Prostate gland (tissue), 2 donors: ENCODE data around the gene TMEM184C.

Experiments
- POLR2A ChIP-seq: fragments of 450-650 bp; IDR thresholded peaks from one replicate; pipeline ENCODE4 v1.6.1; 2016; ENCODE audit warnings: antibody characterized with exemption, mild to moderate bottlenecking
- POLR2AphosphoS5 ChIP-seq: sonication (generic); formaldehyde crosslinking; IDR thresholded peaks from one replicate; pipeline ENCODE4 v1.6.1; 2017; ENCODE audit warnings: antibody characterized with exemption
- TF ChIP-seq, protein P1 (sequence below), 4 experiments: fragments of 200-600 bp in 2 of 4; fragments of 450-650 bp in 2 of 4; sonication (generic) in 2 of 4; IDR thresholded peaks; 1 replicate in 3 of 4; 2 replicates in 1 of 4; pipeline ENCODE4 v1.5.1; 2016 to 2019; ENCODE audit warnings: antibody characterized with exemption in 4 of 4, mild to moderate bottlenecking in 2 of 4, moderate library complexity in 2 of 4

- TF ChIP-seq POLR2A: no peak
- TF ChIP-seq, protein P1, sequence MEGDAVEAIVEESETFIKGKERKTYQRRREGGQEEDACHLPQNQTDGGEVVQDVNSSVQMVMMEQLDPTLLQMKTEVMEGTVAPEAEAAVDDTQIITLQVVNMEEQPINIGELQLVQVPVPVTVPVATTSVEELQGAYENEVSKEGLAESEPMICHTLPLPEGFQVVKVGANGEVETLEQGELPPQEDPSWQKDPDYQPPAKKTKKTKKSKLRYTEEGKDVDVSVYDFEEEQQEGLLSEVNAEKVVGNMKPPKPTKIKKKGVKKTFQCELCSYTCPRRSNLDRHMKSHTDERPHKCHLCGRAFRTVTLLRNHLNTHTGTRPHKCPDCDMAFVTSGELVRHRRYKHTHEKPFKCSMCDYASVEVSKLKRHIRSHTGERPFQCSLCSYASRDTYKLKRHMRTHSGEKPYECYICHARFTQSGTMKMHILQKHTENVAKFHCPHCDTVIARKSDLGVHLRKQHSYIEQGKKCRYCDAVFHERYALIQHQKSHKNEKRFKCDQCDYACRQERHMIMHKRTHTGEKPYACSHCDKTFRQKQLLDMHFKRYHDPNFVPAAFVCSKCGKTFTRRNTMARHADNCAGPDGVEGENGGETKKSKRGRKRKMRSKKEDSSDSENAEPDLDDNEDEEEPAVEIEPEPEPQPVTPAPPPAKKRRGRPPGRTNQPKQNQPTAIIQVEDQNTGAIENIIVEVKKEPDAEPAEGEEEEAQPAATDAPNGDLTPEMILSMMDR (IDR thresholded peaks at IDR 0.05): no peak
- no peak for TF ChIP-seq POLR2AphosphoS5
These were observed 46.6 kb upstream of the TMEM184C start for GRCh38 chr4:147570616-147571015.
